GM20000 (cell line): ENCODE data around the gene GIMD1.
"Not testable (repeated sequence)": the region's sequence is repeated elsewhere in the genome, so short reads cannot be mapped to it uniquely, and the experiment has no call there.

Source experiments
- DNase-seq: peaks from one replicate; pipeline ENCODE4 v3.0.0; 2012; ENCODE audit warnings: low spot score
- TF ChIP-seq, protein P1 (sequence below): IDR thresholded peaks from 2 replicates; pipeline ENCODE4 v1.5.1; 2012; ENCODE audit warnings: mild to moderate bottlenecking, control low read depth; ENCODE audit errors: extremely low read depth, missing control alignments

Gene GIMD1

DNA sequence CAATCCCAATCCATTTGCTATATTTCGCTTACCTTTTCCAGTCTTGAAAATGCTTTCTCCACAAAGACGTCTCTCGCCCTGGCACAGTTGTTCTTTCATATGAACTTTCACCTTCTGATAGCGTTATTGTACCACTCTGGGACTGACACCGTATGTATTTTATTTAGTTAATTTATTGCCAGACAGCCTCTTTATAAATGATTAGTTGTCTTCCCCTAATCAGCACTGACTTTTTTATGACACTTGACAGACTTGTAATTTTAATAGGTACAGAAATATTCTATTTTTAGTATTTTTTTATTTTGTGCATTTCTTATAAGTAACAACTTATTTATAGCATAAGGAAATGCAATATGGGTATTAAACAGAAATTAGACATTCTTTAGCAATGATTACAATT, at the start of gene GIMD1:
Gene GIMD1, minus strand, starts transcription at position 101 of the 400 bp plus-strand sequence. CDS start 1,343 bp downstream, outside the sequence.
- TF ChIP-seq, protein P1, sequence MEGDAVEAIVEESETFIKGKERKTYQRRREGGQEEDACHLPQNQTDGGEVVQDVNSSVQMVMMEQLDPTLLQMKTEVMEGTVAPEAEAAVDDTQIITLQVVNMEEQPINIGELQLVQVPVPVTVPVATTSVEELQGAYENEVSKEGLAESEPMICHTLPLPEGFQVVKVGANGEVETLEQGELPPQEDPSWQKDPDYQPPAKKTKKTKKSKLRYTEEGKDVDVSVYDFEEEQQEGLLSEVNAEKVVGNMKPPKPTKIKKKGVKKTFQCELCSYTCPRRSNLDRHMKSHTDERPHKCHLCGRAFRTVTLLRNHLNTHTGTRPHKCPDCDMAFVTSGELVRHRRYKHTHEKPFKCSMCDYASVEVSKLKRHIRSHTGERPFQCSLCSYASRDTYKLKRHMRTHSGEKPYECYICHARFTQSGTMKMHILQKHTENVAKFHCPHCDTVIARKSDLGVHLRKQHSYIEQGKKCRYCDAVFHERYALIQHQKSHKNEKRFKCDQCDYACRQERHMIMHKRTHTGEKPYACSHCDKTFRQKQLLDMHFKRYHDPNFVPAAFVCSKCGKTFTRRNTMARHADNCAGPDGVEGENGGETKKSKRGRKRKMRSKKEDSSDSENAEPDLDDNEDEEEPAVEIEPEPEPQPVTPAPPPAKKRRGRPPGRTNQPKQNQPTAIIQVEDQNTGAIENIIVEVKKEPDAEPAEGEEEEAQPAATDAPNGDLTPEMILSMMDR: no peak
- DNase-seq: no peak

DNA sequence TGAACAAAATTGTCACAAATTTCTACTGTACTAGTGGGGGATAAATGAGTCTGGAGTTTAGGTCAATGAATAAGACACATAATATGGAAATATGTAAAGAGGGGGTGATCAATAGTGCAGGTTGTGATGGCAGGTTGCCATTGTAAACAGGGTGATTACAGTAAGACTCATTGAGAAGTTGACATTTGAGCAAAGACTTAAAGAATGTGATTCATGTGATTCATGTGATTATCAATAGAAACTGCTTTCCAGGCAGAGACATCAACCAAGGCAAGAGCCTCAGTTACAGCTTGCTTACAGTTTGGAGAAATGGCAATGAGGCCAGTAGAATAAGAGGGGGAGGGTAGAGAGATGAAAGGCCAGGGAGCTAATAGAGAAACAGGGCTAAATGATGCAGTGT, 45.8 kb upstream of the GIMD1 start:
- TF ChIP-seq, protein P1: no peak
- DNase-seq: no peak

DNA sequence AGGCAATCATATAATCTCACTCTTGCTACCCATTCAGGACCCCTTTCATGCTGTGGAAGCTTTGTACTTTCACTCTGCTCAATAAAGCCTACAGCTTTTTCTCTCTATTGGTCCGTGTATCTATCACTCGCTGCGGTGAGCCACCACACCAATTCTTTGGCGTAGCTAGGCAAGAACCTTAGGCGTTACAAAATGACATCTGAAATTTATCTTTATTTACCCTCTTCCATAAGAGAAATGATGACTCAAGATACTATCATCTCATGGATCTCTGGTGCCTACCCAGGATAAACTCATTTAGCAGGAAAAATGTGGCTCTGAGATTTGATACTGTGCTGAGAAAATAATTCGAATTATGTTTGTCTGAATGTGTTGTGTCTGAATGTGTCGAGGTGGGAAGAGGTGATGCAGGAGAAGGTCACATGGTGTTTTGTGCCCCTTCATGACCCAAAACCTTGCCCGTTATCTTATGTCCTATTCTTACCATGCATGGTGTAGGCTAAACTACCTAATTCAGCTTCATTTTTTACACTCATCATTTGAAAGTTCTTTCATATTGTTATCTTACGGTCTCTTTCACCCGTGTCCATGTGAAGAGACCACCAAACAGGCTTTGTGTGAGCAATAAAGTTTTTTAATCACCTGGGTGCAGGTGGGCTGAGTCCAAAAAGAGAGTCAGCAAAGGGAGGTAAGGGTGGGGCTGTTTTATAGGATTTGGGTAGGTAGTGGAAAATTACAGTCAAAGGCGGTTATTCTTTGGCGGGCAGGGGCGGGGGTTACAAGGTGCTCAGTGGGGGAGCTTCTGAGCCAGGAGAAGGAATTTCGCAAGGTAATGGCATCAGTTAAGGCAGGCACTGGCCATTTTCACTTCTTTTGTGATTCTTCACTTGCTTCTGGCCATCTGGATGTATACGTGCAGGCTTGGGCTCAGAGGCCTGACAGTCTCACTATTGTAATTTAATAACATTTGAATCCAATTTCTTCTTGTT, 41.6 kb upstream of the GIMD1 start:
- TF ChIP-seq, protein P1: no peak
- DNase-seq: no peak

DNA sequence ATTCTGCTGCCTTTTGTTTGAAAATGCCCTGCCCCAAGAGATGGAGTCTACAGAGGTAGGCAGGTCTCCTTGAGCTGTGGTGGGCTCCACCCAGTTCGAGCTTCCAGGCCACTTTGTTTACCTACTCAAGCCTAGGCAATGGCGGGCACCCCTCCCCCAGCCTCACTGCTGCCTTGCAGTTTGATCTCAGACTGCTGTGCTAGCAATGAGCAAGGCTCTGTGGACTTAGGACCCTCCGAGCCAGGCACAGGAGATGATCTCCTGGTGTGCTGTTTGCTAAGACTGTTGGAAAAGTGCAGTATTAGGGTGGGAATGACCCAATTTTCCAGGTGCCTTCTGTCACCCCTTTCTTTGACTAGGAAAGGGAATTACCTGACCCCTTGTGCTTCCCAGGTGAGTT, 39.4 kb upstream of the GIMD1 start:
- not testable (repeated sequence) for DNase-seq

DNA sequence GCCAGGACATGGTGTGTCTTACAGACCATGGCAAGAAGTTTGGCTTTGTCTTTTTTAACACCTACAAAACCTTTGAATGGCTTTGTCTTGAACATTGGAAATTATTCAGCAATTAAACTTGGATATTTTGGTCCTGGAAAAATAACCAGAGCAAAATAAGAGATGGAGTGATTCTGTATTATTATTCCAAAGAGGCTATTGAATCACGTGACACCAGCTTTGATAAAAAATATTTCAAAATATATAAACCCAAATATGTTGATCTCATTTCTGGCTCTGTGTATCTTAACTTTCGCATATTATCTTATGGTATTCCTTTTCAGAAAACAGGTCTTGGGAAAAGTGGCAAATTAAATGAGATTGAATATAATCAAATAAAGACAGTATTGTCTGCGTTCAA, 32.6 kb upstream of the GIMD1 start:
- no peak for DNase-seq
- TF ChIP-seq, protein P1: no peak

DNA sequence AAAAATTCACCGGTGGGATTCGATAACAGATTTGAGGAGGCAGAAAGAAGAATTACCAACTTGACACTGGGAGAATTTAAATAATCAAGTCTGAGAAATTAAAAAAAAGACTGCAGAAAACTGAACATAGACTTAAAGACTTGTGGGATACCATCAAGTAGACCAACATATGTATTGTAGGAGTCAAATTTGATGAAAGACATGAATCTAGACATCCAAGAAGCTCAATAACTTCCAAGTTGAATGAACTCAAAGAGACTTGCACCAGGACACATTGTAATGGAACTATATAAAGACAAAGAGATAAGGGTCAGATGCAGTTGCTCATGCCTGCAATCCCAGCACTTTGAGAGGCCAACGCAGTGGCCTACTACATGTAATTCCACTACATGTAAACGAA, 30.3 kb upstream of the GIMD1 start:
- DNase-seq: not testable (repeated sequence)

DNA sequence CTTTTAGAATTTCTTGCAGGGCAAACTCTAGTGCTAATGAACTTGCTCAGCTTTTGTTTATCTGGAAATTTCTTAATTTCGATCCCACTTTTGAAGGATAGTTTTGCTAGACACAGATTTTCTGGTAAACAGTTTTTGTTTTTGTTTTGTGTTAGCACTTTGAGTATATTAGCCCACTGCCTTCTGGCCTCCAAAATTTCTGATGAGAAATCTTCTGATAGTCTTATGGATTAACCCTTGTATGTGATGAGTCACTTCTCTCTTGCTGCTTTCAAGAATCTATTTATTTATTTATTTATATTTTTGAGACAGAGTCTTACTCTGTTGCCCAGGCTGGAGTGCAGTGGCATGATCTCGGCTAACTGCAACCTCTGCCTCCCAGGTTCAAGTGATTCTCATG, 27.0 kb upstream of the GIMD1 start:
- TF ChIP-seq, protein P1: no peak
- DNase-seq: no peak

DNA sequence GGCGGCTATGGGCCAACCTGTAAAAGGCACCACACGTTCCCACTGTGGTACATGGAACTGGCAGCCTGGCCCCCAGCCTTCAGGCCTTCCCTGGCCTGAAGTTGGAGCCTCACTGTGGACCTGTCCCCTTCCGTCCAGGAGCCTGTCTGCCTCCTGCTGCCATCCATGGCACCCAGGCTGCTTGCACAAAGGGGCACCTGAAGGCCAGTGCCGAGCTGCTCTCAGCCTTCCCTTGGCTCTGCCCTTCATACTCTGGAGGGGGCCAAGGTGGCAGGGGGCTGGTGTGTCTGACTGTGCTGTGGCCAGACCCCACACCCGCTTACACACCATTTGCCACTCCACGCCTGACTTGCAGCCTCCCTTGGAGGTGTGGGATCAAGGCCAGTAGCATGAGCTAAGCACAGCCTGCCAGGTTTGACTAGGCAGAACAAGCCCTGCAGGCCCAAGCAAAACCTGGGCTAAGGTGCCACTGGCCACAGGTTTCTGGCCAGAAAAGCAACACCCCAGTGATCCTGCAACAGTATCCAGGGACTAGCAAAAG, 17.3 kb upstream of the GIMD1 start:
- no peak for DNase-seq
- TF ChIP-seq, protein P1: no peak
